ENCODE data around the gene ITPR3.

GRCh38 chr6:33638556-33638955 lies 17.4 kb downstream of the ITPR3 start:
- TF ChIP-seq CTCF (IDR thresholded peaks at IDR 0.05): no peak
- no peak for TF ChIP-seq POLR2A (IDR thresholded peaks at IDR 0.05)
